TTC549 (cell line): Measurements from ENCODE around the gene GNB5.
"Not testable (repeated sequence)": the region's sequence is repeated elsewhere in the genome, so short reads cannot be mapped to it uniquely, and the experiment has no call there.

Source experiments
- FAIRE-seq: peaks from 2 replicates; lab custom pipeline; 2012; peaks lifted over from hg19 to GRCh38; lab: Jason Lieb, UNC

GNB5 gene

DNA sequence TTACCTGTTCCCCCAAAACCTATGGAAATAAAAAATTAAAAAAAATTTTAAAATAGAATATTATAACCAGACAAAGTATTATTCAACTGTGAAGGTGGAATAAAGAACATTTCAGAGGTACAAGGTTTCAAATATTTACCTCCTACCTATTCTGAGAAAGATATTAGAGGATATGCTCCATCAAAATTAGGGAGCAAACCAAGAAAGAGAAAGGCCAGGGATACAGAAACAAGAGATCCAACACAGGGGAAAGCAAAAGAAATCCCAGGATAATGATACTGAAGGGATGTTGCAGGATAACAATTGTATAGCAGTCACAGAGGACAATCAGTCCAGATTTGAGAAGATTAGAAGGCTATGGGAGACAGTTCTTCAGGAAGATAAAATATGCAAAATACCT, 101.0 kb downstream of the GNB5 start:
- FAIRE-seq: no peak

DNA sequence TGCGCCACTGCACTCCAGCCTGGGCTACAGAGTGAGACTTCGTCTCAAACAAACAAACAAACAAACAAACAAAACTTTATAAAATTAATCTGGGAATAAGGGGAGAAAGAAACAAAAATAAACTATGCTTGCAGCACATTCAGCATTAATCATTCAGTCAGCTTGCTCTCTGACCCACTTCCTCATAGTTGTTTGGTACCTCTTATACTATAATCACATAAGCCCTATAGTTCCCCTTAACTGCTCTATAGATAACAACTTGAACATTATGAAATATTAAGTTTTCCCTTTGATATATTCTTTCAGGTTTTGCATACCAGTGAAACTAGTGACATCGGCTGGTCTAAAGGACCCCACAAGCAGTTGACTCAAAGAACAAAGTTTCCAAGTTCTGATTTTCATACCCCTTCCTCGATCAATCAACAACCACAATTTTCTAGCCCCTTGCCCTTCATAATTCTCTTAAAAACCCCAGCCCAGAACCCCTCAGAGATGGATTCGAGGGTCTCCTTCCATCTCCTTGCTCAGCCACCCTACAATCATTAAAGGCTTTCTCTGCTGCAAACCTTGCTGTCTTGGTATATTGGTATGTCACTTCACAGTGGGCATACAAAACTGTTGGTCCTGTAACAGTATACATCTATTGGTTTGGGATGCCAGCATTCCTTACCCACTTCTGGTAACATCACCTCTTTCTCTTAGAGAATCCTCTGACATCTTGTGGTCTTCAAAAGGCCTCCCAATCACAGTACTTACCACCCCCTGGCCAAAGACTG, 105.0 kb downstream of the GNB5 start:
- FAIRE-seq: no peak

DNA sequence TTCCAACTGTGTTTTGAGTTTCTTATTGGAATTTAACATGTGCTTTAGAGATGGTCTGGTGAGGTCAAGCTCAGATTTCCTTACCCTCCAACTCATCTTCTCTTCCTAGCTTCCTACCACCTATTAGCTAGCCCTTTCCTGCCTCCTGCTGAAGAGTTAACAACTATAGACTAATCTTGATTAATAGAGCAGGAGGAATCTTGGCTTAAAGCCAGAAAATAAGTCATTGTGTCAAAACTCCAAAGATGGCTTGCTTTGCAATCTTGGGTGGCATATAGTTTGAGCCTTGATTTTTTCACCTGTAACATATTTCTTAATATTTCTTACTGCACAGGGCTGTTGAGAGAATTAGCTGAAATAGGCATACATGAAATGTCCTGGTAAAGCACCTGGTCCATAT, 105.9 kb downstream of the GNB5 start:
- FAIRE-seq: no peak

DNA sequence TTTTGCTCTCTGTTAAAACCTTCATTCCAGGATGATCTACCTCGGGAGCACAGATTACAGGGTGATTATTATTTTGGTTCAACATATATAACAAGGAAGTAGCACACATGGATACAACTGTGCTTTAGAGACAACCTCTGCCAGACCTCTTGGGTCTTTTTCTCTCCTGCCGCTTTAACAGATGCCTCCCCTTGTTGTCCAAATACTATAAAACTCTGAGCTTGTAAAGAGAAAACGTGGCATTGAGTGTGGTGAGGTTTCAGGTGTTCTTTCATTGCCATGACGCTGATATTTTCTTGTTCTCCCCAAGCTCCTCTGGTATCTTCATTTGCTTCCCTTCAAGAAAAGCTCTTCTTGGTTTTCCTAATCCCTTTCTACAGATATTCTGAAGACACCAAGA, 107.6 kb downstream of the GNB5 start:
- no peak for FAIRE-seq

DNA sequence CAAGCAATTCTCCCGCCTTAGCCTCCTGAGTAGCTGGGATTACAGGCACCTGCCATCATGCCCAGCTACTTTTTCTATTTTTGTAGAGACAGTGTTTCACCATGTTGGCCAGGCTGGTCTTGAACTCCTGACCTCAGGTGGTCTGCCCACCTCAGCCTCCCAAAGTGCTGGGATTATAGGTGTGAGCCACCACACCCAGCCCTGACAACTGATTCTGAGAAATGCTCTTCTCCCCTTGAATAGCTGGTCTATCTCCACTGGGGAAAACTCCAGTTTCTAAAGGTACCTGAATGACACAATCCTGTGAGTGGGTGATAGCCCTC, 108.2 kb downstream of the GNB5 start:
- not testable (repeated sequence) for FAIRE-seq

DNA sequence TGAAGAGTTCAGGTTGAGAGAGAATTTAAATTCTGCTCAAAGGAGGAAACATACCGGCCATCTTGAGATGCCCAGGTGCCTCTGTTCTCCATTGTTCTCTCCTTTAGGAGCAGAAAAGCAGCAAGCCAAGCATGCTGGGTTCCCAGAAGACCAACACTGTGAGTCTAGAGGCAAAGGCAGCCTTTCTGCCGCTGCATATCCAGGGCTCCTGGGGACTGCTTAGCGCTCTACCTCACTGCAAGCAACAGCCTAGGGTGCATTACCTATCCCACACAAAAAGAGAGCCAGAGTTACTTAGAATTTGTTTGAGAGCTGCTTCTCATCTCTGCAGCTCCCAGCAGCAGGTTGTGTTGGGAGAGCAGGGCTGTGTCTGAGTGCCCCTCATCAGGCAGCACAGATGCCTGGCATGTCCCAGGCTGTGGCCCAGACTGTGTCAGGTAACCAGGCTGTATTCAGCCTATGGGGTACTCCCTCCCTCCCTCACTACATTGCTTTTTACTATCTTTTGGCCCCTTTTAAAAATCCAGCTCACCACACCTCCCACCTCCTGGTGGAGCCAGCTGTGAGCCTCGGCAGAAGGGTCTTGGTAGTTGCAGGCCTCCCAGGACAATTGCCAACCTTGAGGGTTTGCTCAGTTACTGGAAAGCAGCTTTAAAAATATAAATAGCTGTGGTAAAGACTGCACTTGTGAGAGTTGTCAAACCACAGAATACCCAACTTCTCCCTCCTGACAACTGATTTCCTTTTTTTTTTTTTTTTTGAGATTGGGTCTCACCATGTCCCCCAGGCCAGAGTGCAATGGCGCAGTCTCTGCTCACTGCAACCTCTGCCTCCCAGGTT, 108.8 kb downstream of the GNB5 start:
- FAIRE-seq: no peak

DNA sequence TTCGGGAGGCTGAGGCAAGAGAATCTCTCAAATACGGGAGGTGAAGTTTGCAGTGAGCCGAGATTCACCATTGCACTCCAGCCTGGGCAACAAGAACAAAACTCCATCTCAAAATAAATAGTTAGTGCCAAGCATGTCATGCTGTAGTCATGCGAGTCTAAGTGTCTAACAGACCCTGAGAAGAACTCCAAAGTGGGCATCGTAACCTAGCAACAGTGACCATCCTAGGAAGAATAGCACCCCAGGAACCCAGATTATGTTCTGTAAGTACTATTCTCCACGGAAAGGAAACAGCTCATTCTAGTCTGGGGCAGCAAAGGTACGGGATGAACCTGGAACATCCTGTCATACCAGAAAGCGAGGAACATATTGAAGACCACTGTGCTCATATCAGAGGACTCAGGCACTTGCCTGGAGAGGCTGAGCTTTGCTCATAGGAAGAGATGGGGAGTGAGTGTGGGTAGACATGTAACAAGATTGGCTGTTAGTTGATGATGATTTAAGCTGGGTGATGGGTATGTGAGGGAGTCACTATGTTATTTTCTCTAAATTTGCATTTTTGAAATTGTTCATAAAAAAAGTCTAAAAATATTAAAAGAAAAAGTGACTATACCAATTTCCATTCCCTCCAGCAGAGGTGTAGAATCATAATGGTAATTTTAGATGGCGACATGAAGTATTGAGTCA, 110.3 kb downstream of the GNB5 start:
- FAIRE-seq: no peak

DNA sequence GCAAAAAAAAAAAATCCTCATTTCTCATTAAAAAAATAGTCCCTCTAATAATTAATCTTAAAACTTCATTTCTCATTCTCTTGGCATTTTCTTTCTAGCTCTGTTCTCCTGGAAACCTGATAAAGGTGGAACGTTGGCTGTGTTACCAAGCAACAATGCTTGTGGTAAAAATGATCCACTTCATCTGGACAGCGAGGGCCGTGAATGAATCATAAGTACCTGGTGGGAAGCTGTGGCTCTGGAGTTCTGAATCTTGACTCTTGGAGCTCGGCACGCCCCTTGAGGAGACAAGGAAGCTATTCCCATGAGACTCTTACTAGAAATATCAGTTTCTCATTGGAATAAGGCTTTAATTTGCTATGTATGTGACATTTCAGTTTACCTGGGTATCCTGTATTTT, 111.2 kb downstream of the GNB5 start:
- FAIRE-seq: no peak

DNA sequence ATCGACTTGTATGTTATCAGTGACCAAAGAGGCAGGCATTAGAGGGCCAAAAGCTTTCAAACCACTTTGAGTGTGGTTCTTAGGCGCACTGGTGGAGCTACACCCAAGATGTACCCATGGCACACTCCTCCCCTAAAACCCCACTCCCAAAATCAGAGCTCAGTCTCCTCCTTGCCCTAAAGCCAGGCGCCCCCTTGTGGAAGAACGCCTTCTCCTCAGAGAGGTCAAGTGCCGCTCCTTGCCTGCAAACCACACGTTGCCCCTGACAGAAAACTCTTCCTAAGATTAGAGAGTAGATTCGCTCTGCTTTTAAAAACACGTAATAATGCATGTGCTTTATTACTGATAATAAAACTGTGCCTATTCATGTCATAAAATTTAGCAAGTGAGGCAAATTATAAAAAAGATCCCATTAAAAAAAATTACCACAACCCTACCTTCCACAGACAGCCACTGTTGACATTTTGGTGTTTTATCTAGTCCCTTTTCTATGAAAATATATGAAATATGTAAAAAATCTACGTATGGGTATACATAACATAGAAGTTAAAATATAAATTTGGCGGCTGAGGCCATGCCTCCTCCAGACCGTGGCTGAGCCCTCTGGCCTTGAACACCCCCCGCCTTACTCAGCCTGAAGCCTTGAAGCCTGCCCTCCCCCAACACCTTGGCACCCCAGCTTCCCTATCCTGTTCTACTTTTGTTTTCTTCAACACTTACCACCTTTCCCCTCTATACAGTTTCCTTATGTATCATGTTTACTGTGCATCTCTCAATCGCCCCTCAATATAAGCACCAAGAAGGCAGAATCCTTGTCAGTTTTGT, 112.1 kb downstream of the GNB5 start:
- FAIRE-seq: no peak

DNA sequence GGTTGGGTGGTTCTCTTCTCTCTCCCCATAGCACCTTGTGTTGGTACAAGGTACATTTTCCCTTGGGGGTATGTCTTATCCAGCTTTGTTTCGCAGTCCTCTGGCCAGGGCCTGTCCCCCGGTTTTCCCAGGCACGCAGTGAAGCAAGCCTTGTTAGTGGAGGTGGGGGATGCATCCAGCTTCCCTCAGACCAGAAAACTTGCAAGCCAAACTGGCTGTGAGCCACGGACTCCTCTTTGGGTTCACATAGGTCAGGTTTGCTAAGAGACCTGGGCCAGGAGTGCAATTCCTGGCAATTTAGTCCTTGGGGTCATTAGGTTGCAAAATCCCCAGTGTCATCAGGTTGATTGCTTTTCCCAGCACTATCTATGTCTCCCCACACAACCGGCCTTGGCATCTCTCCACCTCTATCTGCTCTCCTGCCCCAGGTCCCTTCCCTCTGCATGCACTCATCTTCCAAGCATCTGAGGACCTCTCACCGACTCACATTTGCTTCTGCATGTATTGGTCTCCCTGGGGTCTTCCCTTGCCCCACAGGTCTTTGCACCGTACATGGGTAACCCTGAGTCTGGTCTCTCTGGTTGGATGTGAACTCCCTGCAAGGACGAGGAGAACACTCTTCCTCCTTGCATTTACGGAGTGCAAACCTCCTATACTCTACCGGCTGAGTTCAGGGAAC, 112.9 kb downstream of the GNB5 start:
- no peak for FAIRE-seq

DNA sequence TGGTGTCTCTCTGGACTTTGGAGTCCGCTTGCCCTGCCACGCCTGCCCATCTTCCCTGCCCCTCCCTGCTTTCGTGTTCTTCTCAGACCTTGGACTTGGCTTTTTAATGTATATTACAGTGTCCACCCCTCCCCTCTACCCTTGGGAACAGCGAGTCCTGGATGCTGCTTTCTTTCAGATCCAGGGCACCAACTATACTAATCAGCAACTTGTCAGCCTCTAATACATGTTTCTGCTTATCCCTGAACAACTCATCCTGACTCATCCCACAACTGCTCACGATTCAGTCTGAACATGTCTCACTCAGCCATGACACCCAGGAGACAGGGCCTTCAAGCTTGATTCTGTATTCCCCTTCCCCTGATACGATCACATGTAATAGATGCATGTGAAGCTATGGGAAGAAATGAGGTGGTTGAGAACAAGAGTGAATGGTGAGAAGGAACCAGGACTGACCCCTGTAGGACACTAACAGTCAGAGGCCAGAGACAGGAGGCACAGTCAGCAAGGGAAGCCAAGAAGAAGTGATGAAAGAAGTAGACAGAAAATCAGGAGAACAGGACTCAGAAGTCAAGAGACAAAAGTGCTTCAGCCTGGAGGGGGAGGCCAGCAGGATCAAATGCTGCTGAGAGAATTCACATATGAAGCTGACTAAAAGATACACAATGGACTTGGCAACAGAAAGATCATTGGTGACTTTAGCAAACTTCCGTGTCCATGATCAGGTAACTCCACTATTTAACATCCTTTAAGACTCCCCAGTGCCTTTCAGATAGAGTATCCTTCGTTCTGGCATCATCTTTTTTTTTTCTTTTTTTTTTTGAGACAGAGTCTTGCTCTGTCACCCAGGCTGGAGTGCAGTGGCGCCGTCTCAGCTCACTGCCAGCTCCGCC, 114.1 kb downstream of the GNB5 start:
- FAIRE-seq: no peak

DNA sequence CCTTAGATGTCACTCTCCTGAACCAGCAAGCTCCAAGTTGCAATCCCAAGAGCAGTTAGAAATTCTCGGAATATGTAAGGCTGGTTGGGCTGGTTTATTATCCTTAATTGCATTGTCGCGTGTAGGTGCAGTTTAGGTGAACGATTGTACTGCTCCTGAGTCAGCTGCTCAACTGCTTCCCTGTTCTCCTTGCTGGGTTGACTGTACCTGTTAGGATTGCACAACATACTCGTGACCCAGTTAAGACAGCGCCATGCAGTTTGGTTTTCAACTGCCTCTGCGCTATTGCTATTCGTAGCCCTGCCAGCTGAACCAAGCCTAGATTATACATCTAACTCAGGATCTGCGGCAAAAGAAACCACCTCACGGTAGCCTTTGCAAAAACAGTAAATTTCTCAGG, 119.6 kb downstream of the GNB5 start:
- FAIRE-seq: no peak

DNA sequence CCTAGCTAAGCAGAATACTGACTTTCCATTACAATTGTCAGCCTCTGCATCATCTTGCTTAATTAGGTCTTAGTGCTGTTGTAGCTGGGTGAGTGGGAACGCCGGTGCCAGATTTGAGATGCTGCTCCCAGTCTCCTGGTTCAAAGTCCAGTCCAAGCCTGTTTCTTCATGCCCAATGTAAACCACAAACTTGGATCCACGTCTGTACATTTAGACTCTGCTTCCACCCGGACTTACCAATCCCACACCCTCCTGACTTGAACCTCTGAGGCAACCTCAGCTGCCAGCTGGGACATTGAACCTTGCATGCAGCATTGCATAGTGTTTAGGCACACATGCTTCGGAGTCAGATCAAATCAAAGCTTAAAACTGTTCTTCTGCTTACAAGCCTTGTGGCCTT, 121.6 kb downstream of the GNB5 start:
- no peak for FAIRE-seq

DNA sequence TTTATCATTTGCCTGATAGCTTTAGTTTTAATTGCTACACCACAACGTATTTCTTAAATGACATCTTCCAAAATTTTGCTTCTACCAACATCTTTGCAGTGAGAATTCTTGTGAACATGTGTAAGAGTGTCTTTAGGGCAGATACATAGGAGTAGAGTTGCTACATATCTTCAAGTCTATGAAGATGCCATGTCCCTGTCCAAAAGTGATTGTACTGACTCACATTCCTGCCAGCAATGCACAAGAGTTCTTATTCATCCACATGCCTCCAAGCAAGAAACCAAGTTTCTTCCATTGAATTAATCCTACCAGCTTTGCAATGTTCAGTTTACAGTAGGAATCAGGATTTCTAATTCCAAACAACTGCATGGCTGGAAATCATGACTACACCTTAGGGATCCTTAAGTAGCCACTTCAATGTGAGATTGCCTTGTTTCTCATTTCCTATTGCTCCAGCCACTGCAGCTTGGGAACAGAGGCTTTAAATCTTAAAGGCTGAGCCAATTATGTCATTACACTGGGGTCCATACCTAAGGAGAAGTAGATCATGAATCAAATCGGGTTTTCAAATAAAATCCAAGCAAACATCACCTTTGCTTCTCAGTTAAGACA, 123.1 kb downstream of the GNB5 start:
- no peak for FAIRE-seq

DNA sequence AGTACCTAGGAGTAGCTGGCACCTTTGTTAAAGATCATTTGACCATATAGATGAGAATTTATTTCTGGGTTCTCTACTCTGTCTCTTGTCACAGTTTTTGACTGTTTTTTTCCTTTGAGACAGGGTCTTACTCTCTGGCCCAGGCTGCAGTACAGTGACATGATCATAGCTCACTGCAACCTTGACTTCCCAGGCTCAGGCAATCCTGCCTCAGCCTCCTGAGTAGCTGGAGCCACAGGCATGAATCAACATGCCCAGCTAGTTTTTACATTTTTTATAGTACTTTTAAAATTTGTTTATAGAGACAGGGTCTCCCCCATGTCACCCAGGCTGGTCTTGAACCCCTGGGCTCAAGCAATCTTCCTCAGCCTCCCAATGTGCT, 123.7 kb downstream of the GNB5 start:
- no peak for FAIRE-seq

DNA sequence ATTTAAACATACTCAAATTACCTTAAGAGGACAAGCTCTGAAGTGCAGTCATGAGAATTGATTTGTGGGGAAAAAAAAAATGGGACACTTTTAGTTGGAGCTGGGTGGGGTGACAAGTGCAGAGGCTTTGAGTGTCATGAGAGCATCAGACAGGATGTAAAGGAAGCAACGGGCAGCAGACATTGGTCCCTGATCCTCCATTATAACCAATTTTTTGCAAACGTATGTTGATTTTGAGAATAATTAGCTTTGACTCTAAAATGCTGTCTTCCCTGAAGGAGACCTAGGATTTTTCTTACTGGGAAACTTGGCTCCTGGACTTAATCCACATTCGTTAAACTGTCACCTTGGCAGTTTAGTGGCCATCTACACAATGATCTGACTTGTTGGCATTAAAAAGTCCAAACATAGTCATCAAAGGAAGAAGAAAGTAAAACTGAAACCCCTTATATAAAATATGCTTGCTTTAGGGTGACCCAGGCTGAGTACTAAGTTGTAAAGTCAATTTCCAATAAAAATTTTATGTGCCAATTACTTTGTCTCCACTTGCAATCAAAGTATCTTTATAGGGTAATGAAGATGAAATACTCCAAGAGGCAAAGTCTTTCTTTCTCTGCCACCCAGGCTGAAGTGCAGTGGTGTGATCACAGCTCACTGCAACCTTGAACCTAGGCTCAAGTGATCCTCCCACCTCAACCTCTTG, 124.2 kb downstream of the GNB5 start:
- no peak for FAIRE-seq
